B cell (primary cell): ENCODE data around the gene KLHL17.

ENCODE experiments used
- CTCF ChIP-seq: fragments of 200-600 bp; IDR thresholded peaks from one replicate; pipeline ENCODE4 v1.8.0; 2022; ENCODE audit warnings: antibody characterized with exemption, mild to moderate bottlenecking
- EZH2 ChIP-seq: IDR thresholded peaks from 2 replicates; pipeline ENCODE4 v1.6.1; 2012; ENCODE audit warnings: borderline replicate concordance, low read depth, mild to moderate bottlenecking, moderate library complexity, low read length; ENCODE audit not compliant: insufficient read depth, poor library complexity, severe bottlenecking

GRCh38 chr1:918353-918752 lies 42.0 kb upstream of the KLHL17 start:
- TF ChIP-seq EZH2 (no peak), CTCF (no peak)
